ENCODE data around the gene PDE8B. TPM values are rescaled to one million over a fixed set of nuclear protein-coding genes. Genes with fewer than 3 reads are reported as not detected.
A peak's percentile ranks its signal among the peaks of the same experiment; 100 is the strongest.

Gene PDE8B
- total RNA-seq, 1 donor from 2014 or later: 5.3 TPM

DNA sequence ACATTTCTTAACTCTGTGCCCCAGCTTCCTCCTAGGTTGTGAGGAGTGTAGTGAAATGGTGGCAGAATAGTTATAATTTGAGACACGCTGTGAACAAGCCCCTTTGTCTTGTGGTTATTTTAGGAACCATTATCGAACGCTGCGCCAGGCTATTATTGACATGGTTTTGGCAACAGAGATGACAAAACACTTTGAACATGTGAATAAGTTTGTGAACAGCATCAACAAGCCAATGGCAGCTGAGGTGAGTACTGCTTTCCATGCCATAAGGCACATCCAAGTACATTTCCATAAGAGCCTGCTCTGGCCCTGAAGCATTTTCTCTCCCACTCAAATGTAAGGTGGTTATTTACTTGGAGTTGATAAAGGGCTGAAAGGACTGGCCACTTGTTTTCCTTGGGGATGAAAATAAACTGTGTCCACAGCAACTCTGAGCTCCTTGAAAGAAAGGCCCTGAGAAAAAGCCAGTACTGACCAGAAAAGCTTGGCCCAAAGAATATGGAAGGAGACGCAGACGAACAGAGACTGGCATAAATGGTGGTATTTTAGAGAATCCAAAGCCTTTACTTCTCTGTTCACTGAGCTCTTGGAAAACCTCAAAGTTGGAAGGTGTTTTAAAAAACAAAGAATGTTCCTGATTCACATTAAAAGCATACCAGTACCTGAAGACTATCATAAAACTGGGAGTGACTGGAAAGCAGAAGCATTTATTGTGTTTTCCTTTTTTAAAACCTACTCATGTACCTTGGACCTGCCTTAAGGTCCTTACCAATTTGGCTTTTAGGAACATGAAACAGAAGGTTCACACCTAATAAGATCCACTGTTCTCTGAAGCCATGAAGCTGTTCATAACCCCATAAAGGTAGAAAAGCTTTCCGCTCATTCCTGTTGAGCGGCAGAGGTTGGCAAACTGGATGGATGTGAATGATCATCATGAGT, 209.4 kb downstream of the PDE8B start:
- intact Hi-C loops (cut with DNase I): no loop called here
- H3K4me1 ChIP-seq: peaks cover 8% of the 10 kb centered on the region

DNA sequence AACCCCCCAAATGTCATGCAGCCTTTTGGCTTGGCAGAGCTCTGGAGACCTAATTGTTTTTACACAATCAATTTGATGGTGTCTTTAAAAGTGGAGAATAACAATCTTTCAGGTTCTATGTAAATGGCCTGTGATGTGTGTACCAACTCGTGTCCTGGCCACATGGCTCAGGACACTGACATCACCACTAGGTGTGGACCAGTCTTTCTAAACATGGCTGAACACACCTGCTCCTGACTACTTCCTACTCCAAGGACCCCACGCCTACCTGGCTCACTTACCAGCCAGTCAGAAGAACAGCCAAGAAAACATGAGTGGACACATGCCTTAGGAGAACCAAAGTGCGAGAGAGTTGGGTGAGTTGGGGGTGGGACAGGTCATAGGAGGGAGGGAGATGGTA, 210.5 kb downstream of the PDE8B start:
- no peaks in the 10 kb centered on the region for H3K27me3 ChIP-seq (ENCODE audit: low read depth)
- ATAC-seq (no peak), DNase-seq (no peak)
- peaks cover 8% of the 10 kb centered on the region for H3K4me1 ChIP-seq
- H3K4me3 ChIP-seq: no peak overlapping the region
- intact Hi-C loops (cut with DNase I): no loop called here
- TF ChIP-seq CTCF (IDR thresholded peaks at IDR 0.05): no peak
- no peak overlapping the region for H3K27ac ChIP-seq
- H3K36me3 ChIP-seq: no peaks in the 10 kb centered on the region
- no peaks in the 10 kb centered on the region for H3K9me3 ChIP-seq

More for the DNA sequence above, 209.4 kb downstream of the PDE8B start:
- Histone ChIP-seq H3K27me3 (ENCODE audit: low read depth) (no peaks in the 10 kb centered on the region), H3K4me3 (no peak overlapping the region), H3K36me3 (no peaks in the 10 kb centered on the region), H3K9me3 (no peaks in the 10 kb centered on the region), H3K27ac (no peak overlapping the region)
- peak; percentile 50 to 81 for ATAC-seq
- no peak for TF ChIP-seq CTCF (IDR thresholded peaks at IDR 0.05)
- no peak for DNase-seq

DNA sequence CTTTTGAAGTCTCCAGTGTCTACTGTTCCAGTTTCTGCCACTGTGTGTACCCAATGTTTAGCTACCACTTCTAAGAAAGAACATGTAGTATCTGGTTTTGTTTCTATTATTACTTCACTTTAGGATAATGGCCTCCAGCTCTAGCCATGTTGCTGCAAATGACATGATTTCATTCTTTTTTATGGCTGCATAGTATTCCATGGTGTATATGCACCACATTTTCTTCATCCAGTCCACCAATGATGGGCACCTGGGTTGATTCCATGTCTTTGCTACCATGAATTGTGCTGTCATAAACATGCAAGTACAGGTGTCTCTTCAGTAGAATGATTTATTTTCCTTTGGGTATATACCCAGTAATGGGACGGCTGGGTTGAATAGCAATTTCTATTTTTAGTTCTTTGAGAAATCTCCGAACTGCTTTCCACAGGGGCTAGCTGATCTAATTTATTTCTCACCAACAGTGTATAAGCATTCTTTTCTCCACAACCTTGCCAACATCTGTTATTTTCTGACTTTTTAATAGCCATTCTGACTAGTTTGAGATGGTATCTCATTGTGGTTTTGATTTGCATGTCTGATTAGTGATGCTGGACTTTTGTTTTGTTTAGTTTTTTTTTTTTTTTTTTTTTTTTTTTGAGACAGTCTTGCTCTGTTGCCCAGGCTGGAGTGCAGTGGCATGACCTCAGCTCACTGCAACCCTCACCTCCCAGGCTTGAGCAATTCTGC, 212.7 kb downstream of the PDE8B start:
- Histone ChIP-seq H3K4me3 (no peak overlapping the region), H3K36me3 (no peaks in the 10 kb centered on the region), H3K4me1 (peaks cover 12% of the 10 kb centered on the region), H3K9me3 (no peaks in the 10 kb centered on the region), H3K27ac (no peak overlapping the region), H3K27me3 (ENCODE audit: low read depth) (no peaks in the 10 kb centered on the region)
- no peak for ATAC-seq
- intact Hi-C loops (cut with DNase I): no loop called here
- DNase-seq: no peak
- TF ChIP-seq CTCF (IDR thresholded peaks at IDR 0.05): no peak

DNA sequence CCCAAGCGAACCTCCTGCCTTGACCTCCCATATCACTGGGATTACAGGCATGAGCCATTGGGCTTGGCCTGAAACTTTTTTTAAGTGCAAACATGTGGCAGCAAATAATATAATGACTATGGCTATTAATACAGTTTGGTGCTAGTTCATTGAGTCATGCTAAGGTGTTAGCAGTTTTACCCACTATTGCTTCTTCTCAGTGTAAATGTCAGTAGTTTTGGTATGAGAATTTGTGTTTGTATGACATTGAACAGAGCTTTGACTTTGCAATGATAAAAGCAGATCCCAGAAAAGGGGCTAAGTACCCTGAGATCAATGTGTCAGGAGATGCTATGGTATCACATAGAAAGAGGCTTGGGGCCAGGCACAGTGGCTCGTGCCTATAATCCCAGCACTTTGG, 214.4 kb downstream of the PDE8B start:
- Histone ChIP-seq H3K27ac (no peak overlapping the region), H3K4me3 (no peak overlapping the region), H3K4me1 (peaks cover 5% of the 10 kb centered on the region), H3K9me3 (no peaks in the 10 kb centered on the region), H3K27me3 (ENCODE audit: low read depth) (no peaks in the 10 kb centered on the region), H3K36me3 (peaks cover 2% of the 10 kb centered on the region)
- DNase-seq: no peak
- TF ChIP-seq CTCF (IDR thresholded peaks at IDR 0.05): no peak
- intact Hi-C loops (cut with DNase I): no loop called here
- ATAC-seq: no peak

- ATAC-seq (peak; percentile 22 to 40), DNase-seq (no peak)
- Histone ChIP-seq H3K27ac (no peak overlapping the region), H3K4me1 (peaks cover 5% of the 10 kb centered on the region), H3K27me3 (ENCODE audit: low read depth) (no peaks in the 10 kb centered on the region), H3K36me3 (peaks cover 7% of the 10 kb centered on the region), H3K9me3 (no peaks in the 10 kb centered on the region), H3K4me3 (no peak overlapping the region)
- intact Hi-C loops (cut with DNase I): no loop called here
- no peak for TF ChIP-seq CTCF (IDR thresholded peaks at IDR 0.05)
Measured at GRCh38 chr5:77425420-77425819, 214.9 kb downstream of the PDE8B start.

Measured in lower lobe of right lung (tissue), 2 donors.